ENCODE data around the gene GRK5.
"Not testable (repeated sequence)": the region's sequence is repeated elsewhere in the genome, so short reads cannot be mapped to it uniquely, and the experiment has no call there.

GRK5 gene

GRCh38 chr10:119457966-119458766 is 250.8 kb downstream of the GRK5 start:
- H3K27me3 ChIP-seq (ENCODE audit: low read depth), result no peaks in the 10 kb centered on the region
- H3K4me3 ChIP-seq, result no peak overlapping the region
- no peak for DNase-seq (ENCODE audit: low spot score in 2 of 2)
- no peaks in the 10 kb centered on the region for H3K36me3 ChIP-seq (replicated peaks)
- H3K4me1 ChIP-seq, result no peaks in the 10 kb centered on the region
- in situ Hi-C loops (cut with MboI; ENCODE audit: low sequenced_read_pairs), result no loop called here
- H3K9me3 ChIP-seq, result no peaks in the 10 kb centered on the region

DNA sequence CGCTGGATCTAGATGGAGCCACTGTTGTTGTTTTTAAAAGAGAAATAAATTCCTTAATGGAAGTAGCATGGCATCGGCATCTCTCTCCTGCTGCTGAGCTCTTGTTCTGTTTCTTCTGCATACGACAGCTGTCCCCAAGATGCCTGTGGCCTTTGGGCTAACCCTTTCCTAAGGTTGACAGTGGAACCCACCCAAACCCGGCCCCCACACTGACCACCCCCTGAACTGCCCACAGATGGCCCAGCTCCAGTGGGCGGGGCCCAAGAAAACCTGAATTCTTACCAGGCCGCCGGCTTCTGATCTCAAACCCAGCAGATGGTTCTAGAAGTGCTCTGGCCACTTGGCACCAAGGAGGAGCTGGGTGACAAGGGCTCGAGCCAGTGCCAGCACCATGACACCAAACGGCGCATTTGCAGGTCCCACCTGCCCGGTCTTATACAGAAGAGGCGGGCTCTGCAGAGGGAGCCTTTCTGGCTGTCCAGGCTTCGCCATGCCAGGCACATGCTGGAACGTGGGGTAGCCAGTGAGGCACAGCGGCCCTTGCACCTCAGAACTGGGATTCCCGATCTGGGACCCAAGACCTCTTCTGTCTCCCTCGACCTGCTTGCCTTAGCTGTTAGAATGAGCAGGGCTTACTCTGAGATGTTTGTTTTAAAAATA is 252.4 kb downstream of the GRK5 start:
- no peaks in the 10 kb centered on the region for H3K36me3 ChIP-seq (replicated peaks)
- DNase-seq (ENCODE audit: low spot score in 2 of 2), result no peak
- no peak overlapping the region for H3K4me3 ChIP-seq
- H3K9me3 ChIP-seq, result no peaks in the 10 kb centered on the region
- H3K4me1 ChIP-seq, result no peaks in the 10 kb centered on the region
- no peaks in the 10 kb centered on the region for H3K27me3 ChIP-seq (ENCODE audit: low read depth)
- in situ Hi-C loops (cut with MboI; ENCODE audit: low sequenced_read_pairs), result no loop called here

DNA sequence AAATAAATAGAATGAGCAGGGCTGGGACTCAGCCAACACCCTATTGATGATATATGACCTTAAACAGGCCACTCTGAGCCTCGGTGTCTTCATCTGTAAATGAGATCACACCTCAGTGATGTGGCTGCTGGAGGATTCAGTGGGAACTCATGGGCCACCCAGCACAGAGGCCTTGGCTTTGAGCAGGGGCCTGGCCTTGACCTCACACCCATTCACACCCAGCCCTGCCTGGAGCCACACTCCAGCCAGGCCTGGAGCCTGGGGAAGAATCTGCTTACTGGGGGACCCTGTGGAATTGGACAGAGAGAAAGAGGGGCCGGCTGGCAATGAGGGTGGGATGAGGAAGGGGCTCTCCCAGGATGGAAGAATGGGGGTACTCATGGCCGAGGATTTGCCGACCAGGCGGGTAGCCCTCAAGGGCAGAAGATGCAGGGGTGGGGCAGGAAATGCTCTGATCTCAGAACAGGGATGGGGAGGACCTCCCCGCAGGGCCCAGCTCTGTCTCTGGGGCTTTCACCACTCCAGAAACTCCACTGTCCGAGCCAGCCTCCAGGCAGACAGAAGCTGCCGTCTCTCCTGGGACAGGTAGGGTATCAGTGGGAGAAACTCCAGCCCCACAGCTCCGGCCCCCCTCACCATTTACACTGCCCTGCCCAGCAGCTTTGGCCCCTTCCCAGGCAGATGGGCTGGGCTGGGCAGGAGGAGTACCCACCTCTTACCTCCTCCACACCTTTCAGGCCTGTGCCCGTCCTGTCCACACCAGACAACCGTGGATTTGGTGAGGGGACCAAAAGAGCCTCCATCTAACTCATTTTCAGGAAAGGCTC is 253.2 kb downstream of the GRK5 start:
- Histone ChIP-seq H3K4me3 (no peak overlapping the region), H3K36me3 (replicated peaks) (no peaks in the 10 kb centered on the region), H3K27me3 (ENCODE audit: low read depth) (no peaks in the 10 kb centered on the region), H3K4me1 (no peaks in the 10 kb centered on the region), H3K9me3 (no peaks in the 10 kb centered on the region)
- in situ Hi-C loops (cut with MboI; ENCODE audit: low sequenced_read_pairs), result no loop called here
- no peak for DNase-seq (ENCODE audit: low spot score in 2 of 2)

GRCh38 chr10:119461380-119461779 is 254.0 kb downstream of the GRK5 start:
- in situ Hi-C loops (cut with MboI; ENCODE audit: low sequenced_read_pairs), result no loop called here
- Histone ChIP-seq H3K9me3 (no peaks in the 10 kb centered on the region), H3K4me1 (no peaks in the 10 kb centered on the region), H3K4me3 (no peak overlapping the region), H3K36me3 (replicated peaks) (no peaks in the 10 kb centered on the region), H3K27me3 (ENCODE audit: low read depth) (no peaks in the 10 kb centered on the region)
- no peak for DNase-seq (ENCODE audit: low spot score in 2 of 2)

- Histone ChIP-seq H3K27me3 (ENCODE audit: low read depth) (no peaks in the 10 kb centered on the region), H3K4me1 (no peaks in the 10 kb centered on the region), H3K4me3 (no peak overlapping the region), H3K9me3 (no peaks in the 10 kb centered on the region), H3K36me3 (replicated peaks) (no peaks in the 10 kb centered on the region)
- no peak for DNase-seq (ENCODE audit: low spot score in 2 of 2)
- in situ Hi-C loops (cut with MboI; ENCODE audit: low sequenced_read_pairs), result no loop called here
These were observed 254.6 kb downstream of the GRK5 start for GRCh38 chr10:119461923-119462322.

DNA sequence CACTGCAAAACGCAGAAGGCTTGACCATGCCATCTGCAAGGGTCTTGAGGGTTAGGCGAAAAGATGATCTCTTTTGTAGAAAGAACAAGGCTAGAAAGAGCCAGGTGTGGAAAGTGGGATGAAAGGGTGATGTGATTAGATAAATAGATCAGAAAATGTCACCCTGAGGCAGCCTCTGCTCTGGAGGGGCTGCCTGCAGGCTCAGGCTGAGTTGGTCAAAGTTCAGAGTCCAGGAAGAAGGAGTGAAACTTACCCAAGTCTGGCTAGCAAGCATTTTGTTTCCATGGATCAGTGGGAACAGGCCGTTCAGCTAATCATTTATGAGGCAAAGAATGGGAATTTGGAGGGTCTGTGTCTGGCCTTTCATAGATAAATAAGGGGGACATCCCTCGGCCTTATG is 255.4 kb downstream of the GRK5 start:
- no peaks in the 10 kb centered on the region for H3K36me3 ChIP-seq (replicated peaks)
- in situ Hi-C loops (cut with MboI; ENCODE audit: low sequenced_read_pairs), result no loop called here
- H3K4me3 ChIP-seq, result no peak overlapping the region
- no peaks in the 10 kb centered on the region for H3K27me3 ChIP-seq (ENCODE audit: low read depth)
- no peaks in the 10 kb centered on the region for H3K9me3 ChIP-seq
- DNase-seq (ENCODE audit: low spot score in 2 of 2), result no peak
- no peaks in the 10 kb centered on the region for H3K4me1 ChIP-seq

GRCh38 chr10:119463195-119463594 is 255.8 kb downstream of the GRK5 start:
- DNase-seq (ENCODE audit: low spot score in 2 of 2); H3K9me3 ChIP-seq; H3K27me3 ChIP-seq (ENCODE audit: low read depth); H3K36me3 ChIP-seq (replicated peaks); H3K4me1 ChIP-seq; H3K4me3 ChIP-seq; in situ Hi-C loops (cut with MboI; ENCODE audit: low sequenced_read_pairs): not testable (repeated sequence)

DNA sequence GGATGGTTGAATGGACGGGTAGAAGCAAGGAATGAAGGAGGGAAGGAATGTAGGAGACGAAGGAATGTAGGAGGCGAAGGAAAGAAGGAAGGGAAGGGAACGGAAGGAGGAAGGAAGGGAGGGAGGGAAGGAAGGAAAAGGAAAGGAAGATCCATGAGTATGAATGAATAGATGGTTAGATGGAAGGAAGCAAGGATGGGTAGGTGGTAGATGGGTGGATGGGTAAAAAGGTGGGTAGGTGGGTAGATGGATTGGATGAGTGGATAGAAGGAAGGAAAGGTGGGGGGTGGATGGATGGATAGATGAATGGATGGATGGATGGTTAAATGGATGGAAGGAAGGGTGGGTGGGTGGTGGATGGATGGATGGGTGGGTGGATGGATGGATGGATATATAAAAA is 257.7 kb downstream of the GRK5 start:
- Histone ChIP-seq H3K9me3 (no peaks in the 10 kb centered on the region), H3K4me3 (no peak overlapping the region), H3K4me1 (no peaks in the 10 kb centered on the region), H3K36me3 (replicated peaks) (no peaks in the 10 kb centered on the region), H3K27me3 (ENCODE audit: low read depth) (no peaks in the 10 kb centered on the region)
- in situ Hi-C loops (cut with MboI; ENCODE audit: low sequenced_read_pairs), result no loop called here
- no peak for DNase-seq (ENCODE audit: low spot score in 2 of 2)

DNA sequence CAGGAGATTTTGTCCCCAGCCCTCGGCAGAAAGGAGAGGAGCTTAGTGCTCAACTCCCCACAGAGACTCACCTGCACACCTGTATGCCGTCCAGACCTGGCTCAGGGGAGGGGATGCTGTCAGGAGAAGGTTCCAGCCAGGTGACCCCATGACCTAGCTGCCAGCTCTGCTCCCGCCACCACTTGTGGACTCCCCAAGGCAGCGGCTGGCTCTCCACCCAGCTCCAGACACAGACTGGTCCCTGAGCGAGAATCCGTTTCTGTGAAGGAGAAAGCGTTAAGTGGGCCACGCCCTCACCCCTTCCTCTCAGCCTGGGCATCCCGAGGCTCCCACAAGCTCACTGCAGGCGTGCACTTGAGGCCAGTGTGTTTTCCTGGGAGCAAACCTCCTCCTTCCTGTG is 258.7 kb downstream of the GRK5 start:
- Histone ChIP-seq H3K27me3 (ENCODE audit: low read depth) (peaks cover 6% of the 10 kb centered on the region), H3K4me1 (no peaks in the 10 kb centered on the region), H3K4me3 (no peak overlapping the region), H3K9me3 (no peaks in the 10 kb centered on the region), H3K36me3 (replicated peaks) (no peaks in the 10 kb centered on the region)
- no peak for DNase-seq (ENCODE audit: low spot score in 2 of 2)
- in situ Hi-C loops (cut with MboI; ENCODE audit: low sequenced_read_pairs), result no loop called here

DNA sequence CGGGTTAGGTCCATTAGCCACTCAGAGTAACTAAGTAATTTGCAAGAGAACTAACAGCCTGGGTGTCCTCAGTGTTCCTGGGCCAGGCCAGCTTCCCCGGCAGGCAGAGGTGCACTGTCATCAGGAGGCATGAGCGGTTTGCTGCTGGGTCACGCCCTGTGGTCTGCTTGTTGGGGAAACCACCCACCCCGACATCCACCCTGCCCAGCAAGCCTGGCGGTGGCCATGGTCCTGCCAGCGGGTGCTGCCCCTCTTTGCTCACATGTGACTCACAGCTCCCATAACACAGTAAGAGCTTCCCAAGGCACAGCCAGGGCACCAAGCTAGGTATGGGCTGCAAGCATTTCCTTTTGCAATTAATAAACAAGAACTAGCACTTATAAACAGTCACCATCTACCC is 259.3 kb downstream of the GRK5 start:
- Histone ChIP-seq H3K4me3 (no peak overlapping the region), H3K27me3 (ENCODE audit: low read depth) (peaks cover 6% of the 10 kb centered on the region), H3K9me3 (no peaks in the 10 kb centered on the region), H3K36me3 (replicated peaks) (no peaks in the 10 kb centered on the region), H3K4me1 (no peaks in the 10 kb centered on the region)
- in situ Hi-C loops (cut with MboI; ENCODE audit: low sequenced_read_pairs), result no loop called here
- no peak for DNase-seq (ENCODE audit: low spot score in 2 of 2)

GRCh38 chr10:119468542-119469324 is 261.4 kb downstream of the GRK5 start:
- H3K4me3 ChIP-seq, result no peak overlapping the region
- no peaks in the 10 kb centered on the region for H3K36me3 ChIP-seq (replicated peaks)
- DNase-seq (ENCODE audit: low spot score in 2 of 2), result no peak
- in situ Hi-C loops (cut with MboI; ENCODE audit: low sequenced_read_pairs), result no loop called here
- peaks cover 6% of the 10 kb centered on the region for H3K27me3 ChIP-seq (ENCODE audit: low read depth)
- H3K4me1 ChIP-seq, result no peaks in the 10 kb centered on the region
- no peaks in the 10 kb centered on the region for H3K9me3 ChIP-seq

GRCh38 chr10:119469325-119469707 is 261.9 kb downstream of the GRK5 start:
- in situ Hi-C loops (cut with MboI; ENCODE audit: low sequenced_read_pairs), result no loop called here
- Histone ChIP-seq H3K36me3 (replicated peaks) (no peaks in the 10 kb centered on the region), H3K27me3 (ENCODE audit: low read depth) (peaks cover 6% of the 10 kb centered on the region), H3K9me3 (no peaks in the 10 kb centered on the region), H3K4me1 (no peaks in the 10 kb centered on the region), H3K4me3 (no peak overlapping the region)
- no peak for DNase-seq (ENCODE audit: low spot score in 2 of 2)

- no peaks in the 10 kb centered on the region for H3K4me1 ChIP-seq
- in situ Hi-C loops (cut with MboI; ENCODE audit: low sequenced_read_pairs), result no loop called here
- peaks cover 6% of the 10 kb centered on the region for H3K27me3 ChIP-seq (ENCODE audit: low read depth)
- no peaks in the 10 kb centered on the region for H3K9me3 ChIP-seq
- no peak for DNase-seq (ENCODE audit: low spot score in 2 of 2)
- H3K4me3 ChIP-seq, result no peak overlapping the region
- H3K36me3 ChIP-seq (replicated peaks), result no peaks in the 10 kb centered on the region
These were observed 262.5 kb downstream of the GRK5 start for GRCh38 chr10:119469846-119470245.
